Measurements from ENCODE around the gene GSTO1. TPM values are rescaled to one million over a fixed set of nuclear protein-coding genes. Genes with fewer than 3 reads are reported as not detected.

Gene GSTO1
- total RNA-seq, 1 experiment from 2014 or later = 134 TPM

DNA sequence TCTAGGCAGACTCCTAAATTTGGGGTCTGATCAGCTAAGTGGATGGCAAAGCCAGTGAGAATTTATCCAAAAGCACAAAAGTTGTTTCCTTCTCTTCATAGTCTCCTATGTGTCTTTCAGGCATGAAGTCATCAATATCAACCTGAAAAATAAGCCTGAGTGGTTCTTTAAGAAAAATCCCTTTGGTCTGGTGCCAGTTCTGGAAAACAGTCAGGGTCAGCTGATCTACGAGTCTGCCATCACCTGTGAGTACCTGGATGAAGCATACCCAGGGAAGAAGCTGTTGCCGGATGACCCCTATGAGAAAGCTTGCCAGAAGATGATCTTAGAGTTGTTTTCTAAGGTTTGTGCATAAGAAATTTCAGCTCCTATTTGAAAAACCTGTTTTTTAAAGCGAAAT, 4.8 kb downstream of the GSTO1 start:
- no peaks in the 10 kb centered on the region for H3K27me3 ChIP-seq (ENCODE audit: control insufficient read depth, insufficient read depth, low read length)
- no peaks in the 10 kb centered on the region for H3K9me3 ChIP-seq (ENCODE audit: control insufficient read depth, insufficient read depth, low read depth, low read length)
- intact Hi-C loops (cut with micrococcal nuclease; ENCODE audit: unreplicated experiment) = no loop called here
- ATAC-seq (no peak), DNase-seq (ENCODE audit: low read depth, low spot score) (no peak)
- H3K27ac ChIP-seq (ENCODE audit: low read length) = no peak overlapping the region
- ChIA-PET CTCF (interaction anchor here (1.0 kb wide), 1 partner anchor 16 kb away, joined by 3 read pairs; no protein-coding TSS in a partner anchor), POLR2A (no interaction called here)
- TF ChIP-seq SIN3A (IDR thresholded peaks at IDR 0.05; ENCODE audit: borderline replicate concordance, insufficient read depth, low read depth, low read length) (no peak), TCF7L2 (IDR thresholded peaks at IDR 0.05; ENCODE audit: low read depth, low read length) (no peak), POLR2AphosphoS5 (IDR thresholded peaks at IDR 0.05; ENCODE audit: low read depth, low read length) (no peak)
- TF ChIP-seq, protein P1, sequence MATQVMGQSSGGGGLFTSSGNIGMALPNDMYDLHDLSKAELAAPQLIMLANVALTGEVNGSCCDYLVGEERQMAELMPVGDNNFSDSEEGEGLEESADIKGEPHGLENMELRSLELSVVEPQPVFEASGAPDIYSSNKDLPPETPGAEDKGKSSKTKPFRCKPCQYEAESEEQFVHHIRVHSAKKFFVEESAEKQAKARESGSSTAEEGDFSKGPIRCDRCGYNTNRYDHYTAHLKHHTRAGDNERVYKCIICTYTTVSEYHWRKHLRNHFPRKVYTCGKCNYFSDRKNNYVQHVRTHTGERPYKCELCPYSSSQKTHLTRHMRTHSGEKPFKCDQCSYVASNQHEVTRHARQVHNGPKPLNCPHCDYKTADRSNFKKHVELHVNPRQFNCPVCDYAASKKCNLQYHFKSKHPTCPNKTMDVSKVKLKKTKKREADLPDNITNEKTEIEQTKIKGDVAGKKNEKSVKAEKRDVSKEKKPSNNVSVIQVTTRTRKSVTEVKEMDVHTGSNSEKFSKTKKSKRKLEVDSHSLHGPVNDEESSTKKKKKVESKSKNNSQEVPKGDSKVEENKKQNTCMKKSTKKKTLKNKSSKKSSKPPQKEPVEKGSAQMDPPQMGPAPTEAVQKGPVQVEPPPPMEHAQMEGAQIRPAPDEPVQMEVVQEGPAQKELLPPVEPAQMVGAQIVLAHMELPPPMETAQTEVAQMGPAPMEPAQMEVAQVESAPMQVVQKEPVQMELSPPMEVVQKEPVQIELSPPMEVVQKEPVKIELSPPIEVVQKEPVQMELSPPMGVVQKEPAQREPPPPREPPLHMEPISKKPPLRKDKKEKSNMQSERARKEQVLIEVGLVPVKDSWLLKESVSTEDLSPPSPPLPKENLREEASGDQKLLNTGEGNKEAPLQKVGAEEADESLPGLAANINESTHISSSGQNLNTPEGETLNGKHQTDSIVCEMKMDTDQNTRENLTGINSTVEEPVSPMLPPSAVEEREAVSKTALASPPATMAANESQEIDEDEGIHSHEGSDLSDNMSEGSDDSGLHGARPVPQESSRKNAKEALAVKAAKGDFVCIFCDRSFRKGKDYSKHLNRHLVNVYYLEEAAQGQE (IDR thresholded peaks at IDR 0.05; ENCODE audit: insufficient read depth in 1 of 2, low read depth in 2 of 2, low read length in 1 of 2) = no peak
- TF ChIP-seq, protein P2, sequence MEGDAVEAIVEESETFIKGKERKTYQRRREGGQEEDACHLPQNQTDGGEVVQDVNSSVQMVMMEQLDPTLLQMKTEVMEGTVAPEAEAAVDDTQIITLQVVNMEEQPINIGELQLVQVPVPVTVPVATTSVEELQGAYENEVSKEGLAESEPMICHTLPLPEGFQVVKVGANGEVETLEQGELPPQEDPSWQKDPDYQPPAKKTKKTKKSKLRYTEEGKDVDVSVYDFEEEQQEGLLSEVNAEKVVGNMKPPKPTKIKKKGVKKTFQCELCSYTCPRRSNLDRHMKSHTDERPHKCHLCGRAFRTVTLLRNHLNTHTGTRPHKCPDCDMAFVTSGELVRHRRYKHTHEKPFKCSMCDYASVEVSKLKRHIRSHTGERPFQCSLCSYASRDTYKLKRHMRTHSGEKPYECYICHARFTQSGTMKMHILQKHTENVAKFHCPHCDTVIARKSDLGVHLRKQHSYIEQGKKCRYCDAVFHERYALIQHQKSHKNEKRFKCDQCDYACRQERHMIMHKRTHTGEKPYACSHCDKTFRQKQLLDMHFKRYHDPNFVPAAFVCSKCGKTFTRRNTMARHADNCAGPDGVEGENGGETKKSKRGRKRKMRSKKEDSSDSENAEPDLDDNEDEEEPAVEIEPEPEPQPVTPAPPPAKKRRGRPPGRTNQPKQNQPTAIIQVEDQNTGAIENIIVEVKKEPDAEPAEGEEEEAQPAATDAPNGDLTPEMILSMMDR (IDR thresholded peaks at IDR 0.05) = no peak
- H3K36me3 ChIP-seq (ENCODE audit: control insufficient read depth, insufficient read depth, low read length) = peaks cover 46% of the 10 kb centered on the region
- no TSS peak for BruUV-seq (replicated peaks)
- peaks cover 37% of the 10 kb centered on the region for H3K4me1 ChIP-seq (ENCODE audit: control insufficient read depth, insufficient read depth, low read length)
- in situ Hi-C loops (cut with HindIII; ENCODE audit: low pct_unique_long_range_greater_than_20kb, low sequenced_read_pairs) = no loop called here
- no peak overlapping the region for H3K4me3 ChIP-seq (ENCODE audit: low read depth in 2 of 2, low read length in 2 of 2)

DNA sequence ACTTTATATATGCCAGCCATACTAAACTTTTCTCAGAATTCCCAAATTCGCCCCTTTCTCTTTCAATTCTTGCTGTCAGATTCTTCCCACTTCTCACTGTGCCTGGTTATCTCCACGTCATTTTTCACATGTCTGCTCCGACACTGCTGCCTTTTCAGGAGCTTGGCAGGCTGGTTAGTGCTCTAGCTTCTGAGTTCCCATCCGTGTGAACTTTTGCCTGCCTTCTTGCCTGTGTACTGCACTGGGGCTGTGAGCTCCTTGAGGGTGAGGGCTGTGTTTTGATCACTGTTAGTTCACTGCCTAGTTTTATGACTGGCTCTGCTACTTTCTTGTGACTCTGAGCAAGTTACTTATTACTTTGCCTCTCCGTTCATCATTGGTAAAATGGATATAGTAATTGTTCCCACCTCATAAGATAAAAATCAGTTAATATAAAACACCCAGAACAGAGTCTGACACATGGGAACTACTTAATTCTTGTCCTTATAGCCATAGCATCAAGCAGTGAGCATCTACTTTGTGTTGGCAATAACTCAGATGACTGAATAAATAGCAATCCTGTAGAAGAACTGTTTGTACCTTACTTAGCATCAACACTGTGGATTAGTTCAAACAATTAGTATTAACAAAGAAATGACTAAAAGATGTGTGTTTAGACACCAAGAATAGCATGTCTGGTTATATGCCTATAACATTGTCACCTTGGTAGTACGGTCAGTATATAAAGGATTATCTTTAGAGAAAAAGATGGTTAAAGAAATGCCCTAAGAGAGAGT, 5.5 kb downstream of the GSTO1 start:
- intact Hi-C loops (cut with micrococcal nuclease; ENCODE audit: unreplicated experiment) = no loop called here
- CTCF ChIA-PET = interaction anchor here (1.0 kb wide), 1 partner anchor 15 kb away, joined by 3 read pairs; no protein-coding TSS in a partner anchor
- no peak overlapping the region for H3K27ac ChIP-seq (ENCODE audit: low read length)
- DNase-seq (ENCODE audit: low read depth, low spot score) = no peak
- POLR2A ChIA-PET = interaction anchor here (0.6 kb wide), 1 partner anchor 13 kb away, joined by 5 read pairs; no protein-coding TSS in a partner anchor
- H3K27me3 ChIP-seq (ENCODE audit: control insufficient read depth, insufficient read depth, low read length) = no peaks in the 10 kb centered on the region
- H3K4me3 ChIP-seq (ENCODE audit: low read depth in 2 of 2, low read length in 2 of 2) = no peak overlapping the region
- H3K36me3 ChIP-seq (ENCODE audit: control insufficient read depth, insufficient read depth, low read length) = peaks cover 49% of the 10 kb centered on the region
- no TSS peak for BruUV-seq (replicated peaks)
- ATAC-seq = peak; percentile 42; the same call in 1 of the 2 replicates
- peaks cover 37% of the 10 kb centered on the region for H3K4me1 ChIP-seq (ENCODE audit: control insufficient read depth, insufficient read depth, low read length)
- no peaks in the 10 kb centered on the region for H3K9me3 ChIP-seq (ENCODE audit: control insufficient read depth, insufficient read depth, low read depth, low read length)
- in situ Hi-C loops (cut with HindIII; ENCODE audit: low pct_unique_long_range_greater_than_20kb, low sequenced_read_pairs) = no loop called here
- TF ChIP-seq, protein P2 (IDR thresholded peaks at IDR 0.05) = no peak
- TF ChIP-seq TCF7L2 (IDR thresholded peaks at IDR 0.05; ENCODE audit: low read depth, low read length) (no peak), SIN3A (IDR thresholded peaks at IDR 0.05; ENCODE audit: borderline replicate concordance, insufficient read depth, low read depth, low read length) (no peak), POLR2AphosphoS5 (IDR thresholded peaks at IDR 0.05; ENCODE audit: low read depth, low read length) (no peak)
- TF ChIP-seq, protein P1 (IDR thresholded peaks at IDR 0.05; ENCODE audit: insufficient read depth in 1 of 2, low read depth in 2 of 2, low read length in 1 of 2) = no peak

All from Panc1 (cell line).